Bone marrow (tissue), 2 donors: ENCODE results near the gene CEP295NL.
"Not testable (repeated sequence)": the region's sequence is repeated elsewhere in the genome, so short reads cannot be mapped to it uniquely, and the experiment has no call there.

Experiments used
- DNase-seq, 2 donors: peaks; one replicate each; lab custom pipeline; 2025; lab: John Stamatoyannopoulos, UW

Gene CEP295NL

GRCh38 chr17:78902231-78902630, 770 bp downstream of the CEP295NL start:
- not testable (repeated sequence) for DNase-seq

DNA sequence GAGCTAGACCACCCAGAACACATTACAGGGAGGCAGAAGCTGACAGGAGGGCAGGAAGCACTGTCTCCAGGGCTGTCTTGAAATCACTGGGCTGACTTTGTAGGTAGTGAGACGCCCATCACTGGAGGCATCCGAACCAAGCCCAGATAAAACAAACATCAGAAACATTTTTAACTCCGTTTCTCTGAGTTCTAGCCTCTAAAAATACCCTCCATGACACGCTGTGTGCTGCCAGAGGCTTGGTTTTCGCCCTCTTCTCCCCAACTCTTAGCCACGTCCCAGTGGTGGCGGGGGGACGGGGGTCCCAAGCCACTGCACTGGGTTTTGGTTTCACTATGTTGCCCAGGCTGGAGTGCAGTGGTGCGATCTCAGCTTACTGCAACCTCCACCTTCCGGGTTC, 1.2 kb downstream of the CEP295NL start:
- DNase-seq = no peak

GRCh38 chr17:78900816-78901215, 2.2 kb downstream of the CEP295NL start:
- no peak for DNase-seq

DNA sequence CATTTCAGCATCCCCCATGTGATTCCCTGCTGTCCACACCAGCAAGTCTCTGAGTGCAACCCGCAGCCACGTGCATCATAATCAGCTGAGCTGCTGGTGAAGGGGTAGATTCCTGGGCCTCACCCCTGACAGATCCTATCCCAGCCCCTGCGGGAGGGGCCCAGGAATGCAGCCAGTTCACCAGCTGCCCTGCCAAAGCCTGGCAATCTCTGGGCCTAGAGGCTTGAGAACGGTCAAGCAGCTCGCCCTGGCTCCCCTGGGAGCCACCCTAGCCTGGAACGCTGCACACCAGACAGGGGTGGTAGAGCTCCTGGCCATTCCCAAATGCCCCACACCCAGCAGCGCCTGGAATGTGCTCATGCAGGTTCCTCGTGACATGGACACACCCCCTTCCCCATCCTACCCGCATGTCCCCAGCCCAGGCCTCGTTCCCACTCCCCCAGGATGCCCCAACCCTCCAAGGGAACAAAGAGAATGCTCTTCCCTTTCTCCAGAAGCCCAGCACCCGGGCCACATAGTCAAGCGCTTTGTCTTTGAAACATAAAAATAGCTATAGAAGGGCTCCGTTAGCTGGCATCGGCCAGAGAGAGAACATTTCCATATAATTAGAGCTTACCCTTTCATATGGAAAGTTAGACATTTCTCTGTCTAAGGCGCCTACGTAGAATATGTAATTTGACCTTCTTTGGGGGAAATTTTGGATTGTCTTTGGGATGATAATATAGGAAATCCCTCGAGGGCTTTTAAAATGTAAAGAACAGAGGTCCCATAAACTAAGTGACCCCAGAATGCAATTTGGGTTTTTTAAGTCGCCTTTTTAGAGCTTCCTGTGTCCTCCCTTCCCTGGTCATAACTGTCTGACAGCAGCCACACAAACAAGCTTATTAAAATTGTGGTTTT, 3.4 kb downstream of the CEP295NL start:
- no peak for DNase-seq

GRCh38 chr17:78898947-78899346, 4.1 kb downstream of the CEP295NL start:
- no peak for DNase-seq

DNA sequence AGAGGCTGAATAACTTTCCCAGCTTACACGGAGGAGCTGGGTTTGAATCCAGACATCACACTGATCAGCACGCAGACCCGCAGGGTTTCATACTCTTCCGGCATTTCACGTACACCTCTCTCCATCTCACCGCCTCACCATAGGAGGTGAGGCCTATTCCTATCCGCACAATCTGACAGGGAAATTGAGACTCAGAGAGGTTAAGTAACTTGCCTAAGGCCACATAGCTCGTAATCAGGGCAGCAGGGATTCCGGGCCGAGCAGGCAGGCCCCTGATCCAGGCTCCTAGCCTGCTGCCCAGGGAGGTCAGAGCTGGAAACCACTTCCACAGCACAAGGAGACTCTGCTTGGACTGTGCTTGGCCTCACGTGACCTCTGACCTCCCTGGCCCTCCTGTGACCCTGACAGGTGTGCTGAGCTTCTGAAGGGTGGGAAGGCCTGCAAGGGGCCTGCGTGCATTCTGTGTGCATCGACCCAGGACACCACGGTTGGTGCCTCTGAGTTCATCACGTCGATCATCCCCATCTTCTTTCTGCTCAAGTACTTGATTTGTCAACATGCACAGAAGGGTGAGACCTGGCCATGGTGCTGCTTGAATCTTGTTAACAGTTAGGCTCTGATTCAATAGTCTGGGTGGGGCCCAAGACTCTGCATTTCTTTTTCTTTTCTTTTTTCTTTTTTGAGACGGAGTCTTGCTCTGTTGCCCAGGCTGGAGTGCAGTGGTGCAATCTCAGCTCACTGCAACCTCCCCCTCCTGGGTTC, 4.7 kb downstream of the CEP295NL start:
- no peak for DNase-seq

GRCh38 chr17:78897664-78898047, 5.3 kb downstream of the CEP295NL start:
- DNase-seq = no peak

- DNase-seq = no peak
Observed at GRCh38 chr17:78896834-78897663, 6.0 kb downstream of the CEP295NL start.

DNA sequence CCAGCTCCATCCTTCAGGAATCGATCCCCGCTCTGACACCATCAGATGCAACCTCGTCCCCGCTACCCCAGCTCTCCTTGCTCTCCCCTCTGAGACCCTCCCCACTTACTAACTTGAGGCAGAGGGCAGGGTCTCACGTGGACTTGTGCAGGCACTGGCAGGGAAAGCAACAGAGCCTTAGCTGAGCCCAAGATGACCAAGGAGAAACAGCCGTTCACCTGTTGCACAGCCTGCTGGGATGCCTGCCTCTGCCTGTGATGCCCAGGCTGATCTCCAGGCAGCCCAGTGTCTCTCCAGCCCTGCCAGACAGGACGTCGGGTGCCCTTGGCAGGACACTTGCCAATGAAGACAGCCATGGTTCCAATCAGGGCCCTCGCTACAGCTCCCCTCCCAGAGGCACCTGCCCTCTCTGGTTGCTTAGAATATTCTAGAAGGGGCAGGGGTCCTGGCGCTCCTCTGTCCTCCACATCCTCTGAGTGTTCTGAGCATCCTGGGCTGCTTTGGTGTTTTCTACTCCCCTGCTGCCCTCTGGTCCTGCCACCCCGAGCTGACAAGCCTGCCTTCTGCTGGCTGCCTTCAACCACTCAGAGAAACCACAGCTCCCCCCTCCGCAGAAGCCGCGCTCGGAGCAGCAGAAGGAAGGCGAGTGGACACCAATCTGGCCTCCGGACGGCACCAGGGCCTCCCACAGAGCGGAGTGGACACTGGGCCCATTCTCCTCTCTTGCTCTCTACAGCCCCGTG, 6.7 kb downstream of the CEP295NL start:
- DNase-seq = no peak

DNA sequence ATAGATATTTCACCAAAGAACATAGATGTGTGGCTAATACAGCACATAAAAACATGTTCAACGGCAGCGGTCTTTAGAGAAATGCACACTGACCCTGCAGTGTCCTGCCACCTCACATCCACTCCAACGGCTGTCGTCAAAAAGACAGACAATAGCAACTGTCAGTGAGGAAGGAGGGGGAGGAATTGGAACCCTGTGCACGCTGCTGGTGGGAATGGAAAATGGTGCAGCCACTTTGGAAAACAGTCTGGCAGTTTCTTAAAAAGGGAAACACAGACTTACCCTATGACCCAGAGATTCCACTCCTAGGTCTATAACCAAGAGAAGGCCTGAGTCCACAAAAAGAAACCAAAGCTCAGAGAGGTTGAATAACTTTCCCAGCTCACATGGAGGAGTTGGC, 7.7 kb downstream of the CEP295NL start:
- no peak for DNase-seq

DNA sequence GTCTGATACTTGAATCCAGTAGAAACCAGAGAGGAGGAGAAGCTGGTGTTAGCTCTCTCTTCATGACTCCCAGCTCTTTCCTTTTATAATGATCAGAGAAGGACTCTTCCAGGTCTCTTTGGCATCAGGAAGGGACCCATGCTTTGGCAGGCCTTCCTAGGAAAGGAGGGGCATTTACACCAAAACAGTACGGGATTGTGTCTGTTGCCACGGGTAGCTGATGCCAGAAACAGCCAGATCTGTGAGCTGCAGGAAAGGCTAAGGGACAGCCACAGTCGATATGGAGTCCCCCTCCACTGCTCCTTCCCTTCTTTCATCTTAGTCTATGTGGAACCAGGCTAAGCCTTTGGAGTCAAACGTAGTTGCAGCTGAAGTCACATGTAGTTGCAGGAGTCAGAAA, 9.3 kb downstream of the CEP295NL start:
- no peak for DNase-seq

DNA sequence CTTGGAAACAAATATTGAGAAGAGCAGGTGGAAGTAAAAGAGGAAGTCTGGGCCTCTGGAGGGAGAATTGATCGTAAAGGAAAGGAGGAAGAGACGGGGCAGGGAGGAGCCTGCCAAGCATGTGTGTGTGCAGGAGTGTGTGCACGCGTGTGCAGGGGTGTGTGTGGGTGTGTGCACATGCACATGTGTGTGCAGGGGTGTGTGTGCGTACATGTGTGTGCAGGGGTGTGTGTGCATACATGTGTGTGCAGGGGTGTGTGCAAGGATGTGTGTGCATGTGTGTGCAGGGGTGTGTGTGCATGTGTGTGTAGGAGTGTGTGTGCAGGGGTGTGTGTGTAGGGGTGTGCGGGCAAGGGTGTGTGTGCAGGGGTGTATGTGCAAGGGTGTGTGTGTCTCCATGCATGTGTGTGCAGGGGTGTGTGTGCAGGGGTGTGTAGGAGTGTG, 10.0 kb downstream of the CEP295NL start:
- peak in 1 of 2 donors; percentile 11 for DNase-seq

- DNase-seq = no peak
Observed at GRCh38 chr17:78892520-78892919, 10.5 kb downstream of the CEP295NL start.

GRCh38 chr17:78892062-78892456, 10.9 kb downstream of the CEP295NL start:
- DNase-seq = no peak

- DNase-seq = no peak
Observed at GRCh38 chr17:78891406-78892061, 11.5 kb downstream of the CEP295NL start.

DNA sequence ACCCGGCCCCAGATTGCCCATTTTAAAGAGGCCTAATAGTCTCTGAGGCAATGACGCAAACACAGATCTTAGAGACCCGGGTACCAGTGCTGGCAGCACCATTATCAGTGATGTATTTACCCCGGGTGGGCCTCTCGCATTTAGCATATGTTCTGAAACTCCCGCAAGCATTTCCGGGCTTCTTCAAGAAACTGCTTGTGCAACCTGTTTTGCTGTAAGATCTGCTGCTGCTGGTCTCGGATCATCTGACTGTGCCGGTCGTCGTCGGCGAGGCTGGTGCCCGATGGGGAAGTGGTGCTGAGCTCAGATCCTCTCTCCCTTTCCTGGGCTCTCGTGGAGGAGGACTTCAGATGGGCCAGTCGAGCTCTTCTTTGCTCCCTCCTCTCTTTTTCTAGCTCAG, 12.5 kb downstream of the CEP295NL start:
- peak; percentile 45 to 74 for DNase-seq

DNA sequence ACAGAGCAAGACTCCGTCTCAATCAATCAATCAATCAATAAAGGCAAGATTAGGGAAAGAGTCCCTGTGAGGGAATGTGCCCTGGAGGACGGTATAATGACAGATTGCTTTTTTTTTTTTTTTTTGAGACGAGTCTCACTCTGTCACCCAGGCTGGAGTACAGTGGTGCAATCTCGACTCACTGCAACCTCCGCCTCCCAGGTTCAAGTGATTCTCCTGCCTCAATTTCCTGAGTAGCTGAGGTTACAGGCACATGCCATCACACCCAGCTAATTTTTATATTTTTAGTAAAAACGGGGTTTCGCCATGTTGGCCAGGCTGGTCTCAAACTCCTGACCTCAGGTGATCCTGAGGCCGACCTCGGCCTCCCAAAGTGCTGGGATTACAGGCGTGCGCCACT, 12.9 kb downstream of the CEP295NL start:
- not testable (repeated sequence) for DNase-seq

GRCh38 chr17:78889531-78889930, 13.5 kb downstream of the CEP295NL start:
- DNase-seq = peak in 1 of 2 donors; percentile 20

- no peak for DNase-seq
Observed at GRCh38 chr17:78888941-78889518, 14.0 kb downstream of the CEP295NL start.

- DNase-seq = no peak
Observed at GRCh38 chr17:78886954-78887353, 16.0 kb downstream of the CEP295NL start.

- no peak for DNase-seq
Observed at GRCh38 chr17:78885956-78886355, 17.0 kb downstream of the CEP295NL start.
